Epithelial cell of alveolus of lung (primary cell): ENCODE measurements around the gene NBPF10. TPM values are rescaled to one million over a fixed set of nuclear protein-coding genes. Genes with fewer than 3 reads are reported as not detected.

ENCODE experiments used
- total RNA-seq: library from RNA; depleted of rRNA; stranded (reverse); fragments of >200 nt; gene quantifications from 2 replicates; pipeline ENCODE4 v1.2.1, GENCODE V29; 2015

NBPF10 gene
- 0.96 and 1.0 TPM in 2 replicates for total RNA-seq

GRCh38 chr1:146144465-146144864, at the start of gene NBPF10:
NBPF10 (minus strand) TSS chr1:146144804; CDS start chr1:146144769, 35 bp downstream.

Other genes starting within 250 kb of the NBPF10 start
- gene ITGA10, start 234.8 kb downstream of the NBPF10 start, total RNA-seq: 7.1 and 10.0 TPM in 2 replicates
- 24.7 and 31.3 TPM in 2 replicates for gene PEX11B, start 226.1 kb downstream of the NBPF10 start, total RNA-seq
- gene RBM8A, start 217.3 kb downstream of the NBPF10 start, total RNA-seq: 116 and 131 TPM in 2 replicates
- 26.5 and 27.9 TPM in 2 replicates for gene LIX1L, start 186.8 kb downstream of the NBPF10 start, total RNA-seq
- gene ANKRD34A, start 180.2 kb downstream of the NBPF10 start, total RNA-seq: 0.24 and 1.0 TPM in 2 replicates
- 15.3 and 15.8 TPM in 2 replicates for gene POLR3GL, start 180.1 kb downstream of the NBPF10 start, total RNA-seq
- 61.0 and 776 TPM in 2 replicates for gene TXNIP, start 148.2 kb downstream of the NBPF10 start, total RNA-seq
- not detected in 2 replicates for gene HJV, start 123.1 kb downstream of the NBPF10 start, total RNA-seq
- gene NOTCH2NLA, start 84.2 kb upstream of the NBPF10 start, total RNA-seq: 9.7 and 32.5 TPM in 2 replicates